K562 treated with DMSO at 1 percent for 48 hours (cell line): ENCODE data around the gene PPARG. TPM values are rescaled to one million over a fixed set of nuclear protein-coding genes. Genes with fewer than 3 reads are reported as not detected.

Source experiments
- total RNA-seq: library from RNA; unstranded; fragments of 300-600 nt; gene quantifications from 2 replicates; pipeline ENCODE4 v1.2.3, GENCODE V29; 2022; ENCODE audit warnings: low replicate concordance; ENCODE audit errors: extremely low read depth

The PPARG gene
- total RNA-seq = not detected in 2 replicates

DNA sequence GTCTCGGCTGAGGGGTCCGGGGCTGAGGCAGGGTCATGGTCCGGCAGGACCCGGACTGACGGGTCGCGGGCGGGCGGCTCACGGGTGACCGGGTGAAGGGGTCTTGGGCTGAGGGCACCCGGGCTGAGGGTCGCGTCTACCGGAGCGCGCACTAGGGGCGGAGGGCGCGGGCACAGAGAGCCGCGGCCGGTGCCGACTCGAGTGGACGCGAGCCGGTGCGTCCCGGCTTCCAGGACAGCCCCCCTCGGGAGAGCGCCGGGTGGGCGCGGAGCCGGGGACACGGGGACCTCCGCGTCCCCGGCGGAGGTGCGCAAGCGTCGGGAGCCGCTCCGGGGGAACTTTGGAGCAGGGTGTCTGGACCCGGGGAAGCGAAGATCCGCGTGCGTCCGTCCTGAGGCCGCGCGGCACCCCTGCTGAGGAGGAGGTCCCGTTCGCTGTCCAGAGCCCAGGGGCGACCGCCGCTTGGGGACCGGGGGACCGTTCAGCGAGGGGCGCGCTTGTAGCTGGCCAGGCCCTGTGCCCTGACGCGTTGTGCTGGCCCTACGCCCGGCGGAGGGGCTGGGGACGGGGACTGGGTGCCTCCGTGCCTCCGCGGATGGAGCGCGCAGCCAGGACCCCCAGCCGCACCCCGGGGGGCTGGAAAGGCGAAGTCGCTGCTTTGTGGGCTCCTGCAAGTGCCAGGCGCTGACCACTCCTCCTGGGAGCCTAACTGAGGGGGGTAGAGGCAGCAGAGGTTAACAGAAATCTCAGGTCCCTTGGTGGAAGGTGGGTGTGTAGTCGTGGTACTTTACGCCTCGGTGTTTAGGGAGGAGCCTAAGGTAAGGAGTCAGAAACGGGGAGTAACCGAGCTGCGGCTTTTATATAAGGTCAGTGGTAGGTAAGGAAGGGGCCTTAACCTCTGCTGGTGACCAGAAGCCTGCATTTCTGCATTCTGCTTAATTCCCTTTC, at the start of gene PPARG:
Gene PPARG, plus strand, starts transcription at position 889 of the 948 bp plus-strand sequence. CDS start 90,642 bp downstream, outside the sequence.

Other genes starting within 250 kb of the PPARG start
- not detected in 2 replicates for gene TIMP4, start 130.2 kb upstream of the PPARG start, total RNA-seq
- gene TSEN2, start 195.4 kb downstream of the PPARG start, total RNA-seq = not detected in 2 replicates